DMS53 (cell line): Measurements from ENCODE around the gene HID1.
"Not testable (repeated sequence)": the region's sequence is repeated elsewhere in the genome, so short reads cannot be mapped to it uniquely, and the experiment has no call there.

Experiments
- DNase-seq: peaks from one replicate; lab custom pipeline; 2025; lab: John Stamatoyannopoulos, UW

HID1 gene

GRCh38 chr17:74922694-74923537, 49.6 kb downstream of the HID1 start, which contains the start of gene USH1G:
Gene USH1G, minus strand, starts transcription at chr17:74923255. Its CDS starts 182 bp downstream, at chr17:74923073.
- DNase-seq, result no peak

- DNase-seq, result peak; percentile 22
Measured at GRCh38 chr17:74922172-74922571, 50.4 kb downstream of the HID1 start.

DNA sequence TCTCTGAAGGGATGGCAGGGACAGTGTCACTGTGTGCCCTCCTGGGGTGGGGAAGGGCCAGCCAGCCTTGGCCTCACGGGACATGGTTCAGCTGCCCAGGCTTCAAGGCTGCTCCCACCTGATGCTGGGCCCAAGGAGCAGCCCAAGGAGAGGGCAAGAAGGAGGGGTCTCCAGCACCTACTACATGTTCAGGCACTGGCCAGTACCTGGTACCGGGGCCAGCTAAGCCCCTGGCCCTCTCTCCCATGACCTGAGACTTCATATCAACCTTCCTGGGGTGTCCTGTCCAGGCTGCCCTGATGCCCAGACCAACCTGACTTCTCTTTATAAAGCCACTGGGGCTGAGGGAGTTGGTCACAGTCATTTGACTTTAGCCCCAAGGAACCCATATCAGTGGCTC, 50.8 kb downstream of the HID1 start:
- no peak for DNase-seq

- no peak for DNase-seq
Measured at GRCh38 chr17:74921026-74921681, 51.4 kb downstream of the HID1 start.

DNA sequence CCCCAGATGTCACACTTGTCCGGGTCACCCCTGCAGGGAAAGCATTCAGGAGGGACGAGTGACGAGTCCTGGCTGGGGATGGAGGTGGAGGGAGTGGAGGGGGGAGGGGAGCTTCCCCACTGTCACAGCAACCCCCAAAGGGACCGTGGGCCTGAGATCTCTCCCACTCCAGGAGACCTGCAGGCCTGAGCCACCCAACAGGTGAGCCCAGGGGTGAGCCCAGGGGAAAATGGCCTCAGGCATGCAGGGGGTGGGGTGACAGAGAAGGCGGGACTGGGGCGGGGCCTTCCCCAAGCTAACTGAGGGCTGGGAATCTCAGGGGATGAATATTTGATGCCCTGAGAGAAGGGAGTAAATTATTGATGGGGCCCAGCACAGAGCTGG, 51.9 kb downstream of the HID1 start:
- DNase-seq, result peak; percentile 38

- DNase-seq, result peak; percentile 69
Measured at GRCh38 chr17:74920306-74920620, 52.3 kb downstream of the HID1 start.

- peak; percentile 91 for DNase-seq
Measured at GRCh38 chr17:74919440-74920305, 52.9 kb downstream of the HID1 start.

- DNase-seq, result no peak
Measured at GRCh38 chr17:74918906-74919305, 53.7 kb downstream of the HID1 start.

- no peak for DNase-seq
Measured at GRCh38 chr17:74917430-74917829, 55.1 kb downstream of the HID1 start.

- no peak for DNase-seq
Measured at GRCh38 chr17:74916851-74917199, 55.7 kb downstream of the HID1 start.

GRCh38 chr17:74916136-74916850, 56.3 kb downstream of the HID1 start:
- DNase-seq, result no peak

DNA sequence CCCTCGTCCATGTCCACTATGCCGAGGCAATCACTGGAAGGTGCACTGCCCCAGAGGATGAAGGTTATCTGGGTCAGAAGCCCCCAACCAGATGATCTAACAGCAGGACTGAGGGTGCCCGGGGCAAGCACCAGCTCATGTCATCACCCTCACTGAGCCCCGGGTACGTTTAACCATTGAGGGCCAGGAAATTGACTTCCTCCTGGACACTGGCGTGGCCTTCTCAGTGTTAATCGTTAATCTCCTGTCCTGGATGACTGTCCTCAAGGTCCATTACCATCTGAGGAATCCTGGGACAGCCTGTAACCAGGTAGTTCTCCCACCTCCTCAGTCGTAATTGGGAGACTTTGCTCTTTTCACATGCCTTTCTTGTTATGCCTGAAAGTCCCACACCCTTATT, 61.1 kb downstream of the HID1 start:
- not testable (repeated sequence) for DNase-seq

- DNase-seq, result not testable (repeated sequence)
Measured at GRCh38 chr17:74909097-74909496, 63.5 kb downstream of the HID1 start.

GRCh38 chr17:74907012-74907411, 65.5 kb downstream of the HID1 start:
- no peak for DNase-seq

GRCh38 chr17:74906214-74906793, 66.3 kb downstream of the HID1 start:
- not testable (repeated sequence) for DNase-seq

DNA sequence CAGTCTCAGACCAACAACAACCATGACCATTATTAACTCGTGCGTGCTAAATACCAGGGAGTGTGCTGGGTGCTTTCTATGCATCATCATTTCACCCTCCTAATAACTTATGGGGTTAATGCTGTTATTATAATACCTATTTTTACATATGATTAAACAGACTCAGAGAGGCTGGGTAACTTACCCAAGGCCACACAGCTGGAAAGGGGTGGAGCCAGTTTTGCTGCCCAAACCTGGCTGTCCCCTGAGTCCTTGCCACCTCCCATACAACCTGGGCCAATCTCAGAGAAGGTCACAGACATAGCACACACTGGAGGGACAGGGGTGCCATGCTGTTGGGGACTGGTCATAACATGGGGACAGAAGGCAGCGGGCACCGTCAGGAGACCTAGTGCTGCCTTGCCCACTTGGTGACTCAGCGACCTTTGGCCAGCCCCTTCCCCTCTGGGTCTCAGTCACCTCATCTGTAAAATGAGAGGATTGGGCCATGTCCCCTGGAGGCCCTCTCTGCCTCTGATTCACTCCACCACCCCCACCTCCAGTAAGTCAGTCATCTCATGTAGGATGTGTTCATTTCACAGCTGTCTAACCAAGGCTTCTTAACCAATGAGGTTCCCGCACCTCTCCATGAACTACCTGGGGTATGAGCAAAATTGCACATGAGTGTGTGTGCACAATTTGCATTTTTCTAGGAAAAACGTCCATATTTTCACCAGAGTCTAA, 67.7 kb downstream of the HID1 start:
- DNase-seq, result no peak

- no peak for DNase-seq
Measured at GRCh38 chr17:74903671-74904070, 68.9 kb downstream of the HID1 start.

DNA sequence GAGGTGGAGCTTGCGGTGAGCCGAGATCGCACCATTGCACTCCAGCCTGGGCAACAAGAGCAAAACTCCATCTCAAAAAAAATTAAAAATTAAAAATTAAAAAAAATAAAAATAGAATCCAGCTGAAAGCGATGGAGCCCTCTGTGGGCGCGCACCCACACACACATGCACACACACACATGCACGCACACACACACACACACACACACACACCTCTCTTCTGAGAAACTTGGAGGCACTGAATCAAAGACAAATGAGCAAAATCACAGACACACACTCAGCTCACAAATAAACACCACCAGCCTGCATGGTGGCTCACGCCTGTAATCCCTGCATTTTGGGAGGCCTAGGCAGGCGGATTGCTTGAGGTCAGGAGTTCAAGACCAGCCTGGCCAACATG, 69.5 kb downstream of the HID1 start:
- DNase-seq, result no peak

GRCh38 chr17:74901353-74902135, 71.0 kb downstream of the HID1 start:
- no peak for DNase-seq
